NB4 (cell line): ENCODE results near the gene BORCS5.
"Not testable (repeated sequence)": the region's sequence is repeated elsewhere in the genome, so short reads cannot be mapped to it uniquely, and the experiment has no call there.

Experiments used
- DNase-seq: peaks from one replicate; pipeline ENCODE4 v3.0.0; 2010; ENCODE audit warnings: low read depth
- H3K4me3 ChIP-seq: one replicate; pipeline ENCODE4 v1.5.1; 2011; ENCODE audit warnings: mild to moderate bottlenecking, low read depth, low read length, moderate library complexity
- CTCF ChIP-seq: IDR thresholded peaks from one replicate; pipeline ENCODE4 v1.5.1; 2012; ENCODE audit warnings: low read depth, low read length
- MAX ChIP-seq: IDR thresholded peaks from 2 replicates; pipeline ENCODE4 v1.6.1; 2011; ENCODE audit warnings: low read depth, low read length
- MYC ChIP-seq: IDR thresholded peaks from 2 replicates; pipeline ENCODE4 v1.6.1; 2011; ENCODE audit warnings: low read depth, low read length
- POLR2A ChIP-seq: IDR thresholded peaks from 2 replicates; pipeline ENCODE4 v1.6.1; 2011; ENCODE audit warnings: mild to moderate bottlenecking; ENCODE audit not compliant: insufficient read length; ENCODE audit errors: extremely low read depth

The BORCS5 gene

GRCh38 chr12:12404297-12404696, 47.4 kb downstream of the BORCS5 start:
- no peak for DNase-seq
- TF ChIP-seq POLR2A (no peak), MAX (no peak), MYC (no peak), CTCF (no peak)

GRCh38 chr12:12405882-12406281, 49.0 kb downstream of the BORCS5 start:
- no peak for DNase-seq

More at GRCh38 chr12:12404297-12404696, 47.4 kb downstream of the BORCS5 start:
- H3K4me3 ChIP-seq: no peak overlapping the region

GRCh38 chr12:12406762-12407161, 49.9 kb downstream of the BORCS5 start:
- DNase-seq: no peak
- no peak overlapping the region for H3K4me3 ChIP-seq
- no peak for TF ChIP-seq CTCF
- TF ChIP-seq MYC: no peak
- TF ChIP-seq MAX: no peak
- TF ChIP-seq POLR2A: no peak

More at GRCh38 chr12:12405882-12406281, 49.0 kb downstream of the BORCS5 start:
- H3K4me3 ChIP-seq: no peak overlapping the region
- TF ChIP-seq MAX (no peak), POLR2A (no peak), CTCF (no peak), MYC (no peak)

GRCh38 chr12:12408265-12408690, 51.4 kb downstream of the BORCS5 start:
- TF ChIP-seq POLR2A (no peak), CTCF (no peak), MAX (no peak), MYC (no peak)
- DNase-seq: no peak
- no peak overlapping the region for H3K4me3 ChIP-seq

- H3K4me3 ChIP-seq, DNase-seq: not testable (repeated sequence)
These were observed 52.5 kb downstream of the BORCS5 start for GRCh38 chr12:12409337-12409736.

GRCh38 chr12:12415886-12416285, 59.0 kb downstream of the BORCS5 start:
- no peak for DNase-seq
- TF ChIP-seq POLR2A (no peak), MAX (no peak), CTCF (no peak), MYC (no peak)
- no peak overlapping the region for H3K4me3 ChIP-seq

GRCh38 chr12:12419165-12419564, 62.3 kb downstream of the BORCS5 start:
- not testable (repeated sequence) for DNase-seq, H3K4me3 ChIP-seq
